ENCODE measurements around the gene EEF1E1. TPM values are rescaled to one million over a fixed set of nuclear protein-coding genes. Genes with fewer than 3 reads are reported as not detected.

Gene EEF1E1
- total RNA-seq, 8 experiments from 2014 or later = 47.7 to 67.4 (median 57.6) TPM

- 10 to 95% (median 74%) methylated on average over 3 to 11 of the region's 11 CpGs for WGBS, 10 experiments
- Histone ChIP-seq H3K4me3 (no peak overlapping the region), H3K27ac (no peak overlapping the region), H3K4me1 (replicated peaks in 1 of 2) (peaks cover 0 to 4% of the 10 kb centered on the region in 2 donors)
- peak in 5 of 8 experiments; percentile 34 to 87 (median 67) for ATAC-seq (replicated peaks in 6 of 8)
- in situ Hi-C loops (cut with MboI; ENCODE audit: low pct_unique_long_range_greater_than_20kb in 2 of 9, low sequenced_read_pairs in 9 of 9, unreplicated experiment in 9 of 9) = no loop called here
Measured at GRCh38 chr6:8082954-8083858, 19.1 kb downstream of the EEF1E1 start.

- in situ Hi-C loops (cut with MboI; ENCODE audit: low pct_unique_long_range_greater_than_20kb in 2 of 9, low sequenced_read_pairs in 9 of 9, unreplicated experiment in 9 of 9) = no loop called here
- ATAC-seq (replicated peaks in 6 of 8) = no peak
- Histone ChIP-seq H3K27ac (no peak overlapping the region), H3K4me1 (replicated peaks in 1 of 2) (peaks cover 0 to 4% of the 10 kb centered on the region in 2 donors), H3K4me3 (no peak overlapping the region)
- WGBS, 10 experiments = 80 to 100% (median 100%) methylated on average over 1 of the region's 1 CpG; no CpG with 5 or more reads in 2 of the 10 experiments
Measured at GRCh38 chr6:8082572-8082953, 19.8 kb downstream of the EEF1E1 start.

- ATAC-seq (replicated peaks in 6 of 8) = peak in 3 of 8 experiments; percentile 32 to 45 (median 43)
- 54 to 100% (median 82%) methylated on average over 1 to 4 of the region's 4 CpGs for WGBS, 10 experiments
- in situ Hi-C loops (cut with MboI; ENCODE audit: low pct_unique_long_range_greater_than_20kb in 2 of 9, low sequenced_read_pairs in 9 of 9, unreplicated experiment in 9 of 9) = no loop called here
- peaks cover 0 to 4% of the 10 kb centered on the region in 2 donors for H3K4me1 ChIP-seq (replicated peaks in 1 of 2)
- H3K27ac ChIP-seq = no peak overlapping the region
- H3K4me3 ChIP-seq = no peak overlapping the region
Measured at GRCh38 chr6:8080362-8081151, 21.8 kb downstream of the EEF1E1 start.

GRCh38 chr6:8079126-8079525, 23.2 kb downstream of the EEF1E1 start:
- WGBS, 10 experiments = 0 to 100% (median 78%) methylated on average over 1 to 2 of the region's 2 CpGs

DNA sequence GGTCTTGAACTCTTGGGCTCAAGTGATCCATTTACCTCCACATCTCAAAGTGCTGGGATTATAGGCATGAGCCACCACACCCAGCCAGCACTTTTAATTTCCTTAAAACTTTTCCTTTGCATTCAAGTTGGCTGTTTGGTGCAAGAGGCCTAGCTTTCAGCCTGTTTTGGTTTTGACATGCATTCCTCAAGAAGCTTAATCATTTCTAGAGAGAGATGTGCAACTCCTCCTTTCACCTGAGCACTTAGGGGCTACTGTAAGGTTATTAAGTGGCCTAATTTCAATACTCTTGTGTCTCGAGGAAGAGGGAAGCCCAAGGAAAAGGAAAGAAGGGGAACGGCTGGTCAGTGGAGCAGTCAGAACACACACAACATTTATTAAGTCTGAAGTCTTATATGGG, 24.4 kb downstream of the EEF1E1 start:
- 63 to 100% (median 87%) methylated on average over 1 to 2 of the region's 2 CpGs; no CpG with 5 or more reads in 4 of the 10 experiments for WGBS, 10 experiments
- Histone ChIP-seq H3K4me1 (replicated peaks in 1 of 2) (peaks cover 0 to 4% of the 10 kb centered on the region in 2 donors), H3K4me3 (no peak overlapping the region), H3K27ac (no peak overlapping the region)
- ATAC-seq (replicated peaks in 6 of 8) = no peak
- in situ Hi-C loops (cut with MboI; ENCODE audit: low pct_unique_long_range_greater_than_20kb in 2 of 9, low sequenced_read_pairs in 9 of 9, unreplicated experiment in 9 of 9) = no loop called here

More at GRCh38 chr6:8079126-8079525, 23.2 kb downstream of the EEF1E1 start:
- no peak for ATAC-seq (replicated peaks in 6 of 8)
- in situ Hi-C loops (cut with MboI; ENCODE audit: low pct_unique_long_range_greater_than_20kb in 2 of 9, low sequenced_read_pairs in 9 of 9, unreplicated experiment in 9 of 9) = no loop called here
- Histone ChIP-seq H3K27ac (no peak overlapping the region), H3K4me3 (no peak overlapping the region), H3K4me1 (replicated peaks in 1 of 2) (peaks cover 0 to 4% of the 10 kb centered on the region in 2 donors)

DNA sequence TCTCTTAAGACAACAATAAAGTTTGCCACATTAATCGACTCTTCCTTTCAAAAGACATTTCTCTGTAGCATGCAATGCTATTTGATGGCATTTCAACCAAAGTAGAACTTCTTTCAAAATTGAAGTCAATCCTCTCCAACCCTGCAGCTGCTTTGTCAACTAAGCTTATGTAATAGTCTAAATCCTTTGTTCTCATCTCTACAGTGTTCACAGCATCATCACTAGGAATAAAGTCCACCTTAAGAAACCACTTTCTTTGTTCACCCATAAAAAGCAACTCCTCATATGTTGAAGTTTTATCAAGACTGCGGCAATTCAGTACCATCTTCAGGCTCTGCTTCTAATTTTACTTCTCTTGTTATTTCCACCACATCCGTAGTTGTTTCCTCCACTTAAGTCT, 26.6 kb downstream of the EEF1E1 start:
- 71 to 100% (median 93%) methylated on average over 1 to 3 of the region's 3 CpGs for WGBS, 10 experiments
- ATAC-seq (replicated peaks in 6 of 8) = no peak
- H3K4me3 ChIP-seq = no peak overlapping the region

GRCh38 chr6:8075185-8075584, 27.2 kb downstream of the EEF1E1 start:
- in situ Hi-C loops (cut with MboI; ENCODE audit: low pct_unique_long_range_greater_than_20kb in 2 of 9, low sequenced_read_pairs in 9 of 9, unreplicated experiment in 9 of 9) = no loop called here

More for the DNA sequence above, 26.6 kb downstream of the EEF1E1 start:
- Histone ChIP-seq H3K27ac (no peak overlapping the region), H3K4me1 (replicated peaks in 1 of 2) (peaks cover 0 to 4% of the 10 kb centered on the region in 2 donors)
- in situ Hi-C loops (cut with MboI; ENCODE audit: low pct_unique_long_range_greater_than_20kb in 2 of 9, low sequenced_read_pairs in 9 of 9, unreplicated experiment in 9 of 9) = no loop called here

GRCh38 chr6:8074213-8074612, 28.1 kb downstream of the EEF1E1 start:
- H3K4me1 ChIP-seq (replicated peaks in 1 of 2) = peaks cover 0 to 11% of the 10 kb centered on the region in 2 donors
- ATAC-seq (replicated peaks in 6 of 8) = no peak
- H3K27ac ChIP-seq = no peak overlapping the region
- in situ Hi-C loops (cut with MboI; ENCODE audit: low pct_unique_long_range_greater_than_20kb in 2 of 9, low sequenced_read_pairs in 9 of 9, unreplicated experiment in 9 of 9) = loop anchor here in 1 of 9 experiments (25.0 kb wide), 1 partner anchor 187 kb away; no protein-coding TSS in a partner anchor
- no peak overlapping the region for H3K4me3 ChIP-seq
- 24 to 100% (median 95%) methylated on average over 1 to 4 of the region's 4 CpGs; no CpG with 5 or more reads in 1 of the 10 experiments for WGBS, 10 experiments

More at GRCh38 chr6:8075185-8075584, 27.2 kb downstream of the EEF1E1 start:
- WGBS, 10 experiments = 94 to 100% (median 96%) methylated on average over 1 to 4 of the region's 4 CpGs; no CpG with 5 or more reads in 1 of the 10 experiments
- Histone ChIP-seq H3K27ac (no peak overlapping the region), H3K4me1 (replicated peaks in 1 of 2) (peaks cover 0 to 5% of the 10 kb centered on the region in 2 donors), H3K4me3 (no peak overlapping the region)
- ATAC-seq (replicated peaks in 6 of 8) = no peak

DNA sequence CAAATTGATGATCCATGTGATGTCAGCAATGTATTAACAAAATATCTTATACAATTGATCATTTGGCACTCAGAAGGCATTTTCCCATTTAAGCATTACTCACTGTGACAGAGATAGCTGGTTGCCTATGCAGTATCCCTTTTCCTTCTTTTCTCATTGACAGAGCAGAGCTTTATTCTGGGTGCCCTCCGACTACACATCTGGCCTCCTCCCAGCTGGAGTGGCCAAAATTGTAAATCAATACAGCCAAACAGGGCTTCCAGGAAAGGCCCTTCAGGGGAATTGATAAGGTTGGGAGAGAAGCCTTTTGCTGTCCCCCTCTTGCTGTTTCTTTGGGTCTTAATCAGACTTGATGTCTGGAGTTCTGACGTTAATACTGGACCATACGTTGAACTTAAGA, 28.6 kb downstream of the EEF1E1 start:
- no peak for ATAC-seq (replicated peaks in 6 of 8)
- in situ Hi-C loops (cut with MboI; ENCODE audit: low pct_unique_long_range_greater_than_20kb in 2 of 9, low sequenced_read_pairs in 9 of 9, unreplicated experiment in 9 of 9) = loop anchor here in 1 of 9 experiments (25.0 kb wide), 1 partner anchor 186 kb away; no protein-coding TSS in a partner anchor
- Histone ChIP-seq H3K4me3 (no peak overlapping the region), H3K27ac (no peak overlapping the region), H3K4me1 (replicated peaks in 1 of 2) (peaks cover 0 to 15% of the 10 kb centered on the region in 2 donors)
- WGBS, 10 experiments = 17 to 100% (median 67%) methylated on average over 1 to 3 of the region's 3 CpGs; no CpG with 5 or more reads in 2 of the 10 experiments

DNA sequence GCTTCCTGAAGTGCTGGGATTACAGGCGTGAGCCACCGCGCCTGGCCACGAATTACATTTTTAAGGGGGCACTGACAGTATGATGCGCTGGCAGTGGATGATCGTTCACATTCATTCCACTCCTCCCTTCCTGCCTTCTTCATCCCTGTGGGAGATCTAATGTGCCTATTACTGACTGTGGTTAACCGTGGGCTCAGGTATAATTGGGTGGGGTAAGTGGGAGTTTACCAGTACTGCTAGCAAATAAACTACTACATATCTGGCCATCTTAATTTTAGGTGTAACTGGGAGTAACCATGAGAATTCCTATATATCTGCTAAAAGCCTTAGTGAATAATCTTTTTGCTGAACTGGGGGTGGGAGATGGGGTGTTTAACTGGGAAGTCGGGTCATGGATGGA, 31.6 kb downstream of the EEF1E1 start:
- ATAC-seq (replicated peaks in 6 of 8) = no peak
- 63 to 100% (median 87%) methylated on average over 1 to 6 of the region's 8 CpGs; no CpG with 5 or more reads in 2 of the 10 experiments for WGBS, 10 experiments
- in situ Hi-C loops (cut with MboI; ENCODE audit: low pct_unique_long_range_greater_than_20kb in 2 of 9, low sequenced_read_pairs in 9 of 9, unreplicated experiment in 9 of 9) = loop anchor here in 1 of 9 experiments (25.0 kb wide), 1 partner anchor 183 kb away; no protein-coding TSS in a partner anchor
- H3K4me3 ChIP-seq = no peak overlapping the region
- peaks cover 0 to 17% of the 10 kb centered on the region in 2 donors for H3K4me1 ChIP-seq (replicated peaks in 1 of 2)
- no peak overlapping the region for H3K27ac ChIP-seq

DNA sequence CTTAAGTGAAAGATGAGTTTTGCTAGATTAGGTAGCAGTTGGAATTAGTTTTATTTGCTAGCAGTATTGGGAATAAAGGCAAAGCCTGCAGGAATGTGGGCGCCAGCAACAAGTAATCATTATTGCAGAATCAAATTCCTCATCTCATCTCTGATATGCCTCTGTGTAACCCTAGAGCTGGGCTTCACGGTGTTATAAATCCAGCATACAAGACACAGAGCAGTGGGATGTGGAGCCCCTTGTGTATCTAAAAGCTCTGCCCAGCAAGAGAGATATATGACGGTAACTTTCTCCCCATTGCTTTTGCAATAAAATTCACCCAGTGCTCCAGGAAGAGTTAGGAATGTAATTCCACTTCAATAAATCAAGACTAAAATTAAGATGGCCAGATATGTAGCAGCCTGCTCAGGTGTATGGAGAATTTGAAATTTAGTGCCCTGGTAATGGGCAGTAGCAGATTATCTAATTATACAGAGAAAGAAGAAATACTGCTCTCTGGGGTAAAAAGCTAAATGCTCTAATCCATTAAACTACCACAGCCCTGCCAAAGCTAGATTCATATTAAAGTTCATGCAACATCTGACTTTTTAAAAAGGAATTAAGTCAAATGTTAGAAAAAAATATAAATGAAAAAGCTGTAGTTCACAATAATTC, 32.6 kb downstream of the EEF1E1 start:
- Histone ChIP-seq H3K4me3 (no peak overlapping the region), H3K27ac (no peak overlapping the region), H3K4me1 (replicated peaks in 1 of 2) (peaks cover 2 to 20% of the 10 kb centered on the region in 2 donors)
- ATAC-seq (replicated peaks in 6 of 8) = peak in 5 of 8 experiments; percentile 16 to 85 (median 41)
- in situ Hi-C loops (cut with MboI; ENCODE audit: low pct_unique_long_range_greater_than_20kb in 2 of 9, low sequenced_read_pairs in 9 of 9, unreplicated experiment in 9 of 9) = loop anchor here in 1 of 9 experiments (25.0 kb wide), 1 partner anchor 182 kb away; no protein-coding TSS in a partner anchor
- 11 to 100% (median 77%) methylated on average over 1 to 3 of the region's 3 CpGs; no CpG with 5 or more reads in 2 of the 10 experiments for WGBS, 10 experiments

- no peak for ATAC-seq (replicated peaks in 6 of 8)
- Histone ChIP-seq H3K27ac (no peak overlapping the region), H3K4me1 (replicated peaks in 1 of 2) (peaks cover 3 to 23% of the 10 kb centered on the region in 2 donors), H3K4me3 (no peak overlapping the region)
- 0 to 100% (median 51%) methylated on average over 1 to 4 of the region's 4 CpGs; no CpG with 5 or more reads in 2 of the 10 experiments for WGBS, 10 experiments
- in situ Hi-C loops (cut with MboI; ENCODE audit: low pct_unique_long_range_greater_than_20kb in 2 of 9, low sequenced_read_pairs in 9 of 9, unreplicated experiment in 9 of 9) = loop anchor here in 1 of 9 experiments (25.0 kb wide), 1 partner anchor 182 kb away; no protein-coding TSS in a partner anchor
Measured at GRCh38 chr6:8069151-8069550, 33.2 kb downstream of the EEF1E1 start.
